SH-SY5Y (cell line): ENCODE measurements around the gene RAD54L2.

ENCODE experiments used
- GATA2 ChIP-seq: IDR thresholded peaks from 2 replicates; pipeline ENCODE4 v1.6.1; 2011; ENCODE audit warnings: mild to moderate bottlenecking, low read depth, low read length
- GATA3 ChIP-seq: IDR thresholded peaks from 2 replicates; pipeline ENCODE4 v1.6.1; 2011; ENCODE audit warnings: low read depth, mild to moderate bottlenecking, low read length, moderate library complexity

DNA sequence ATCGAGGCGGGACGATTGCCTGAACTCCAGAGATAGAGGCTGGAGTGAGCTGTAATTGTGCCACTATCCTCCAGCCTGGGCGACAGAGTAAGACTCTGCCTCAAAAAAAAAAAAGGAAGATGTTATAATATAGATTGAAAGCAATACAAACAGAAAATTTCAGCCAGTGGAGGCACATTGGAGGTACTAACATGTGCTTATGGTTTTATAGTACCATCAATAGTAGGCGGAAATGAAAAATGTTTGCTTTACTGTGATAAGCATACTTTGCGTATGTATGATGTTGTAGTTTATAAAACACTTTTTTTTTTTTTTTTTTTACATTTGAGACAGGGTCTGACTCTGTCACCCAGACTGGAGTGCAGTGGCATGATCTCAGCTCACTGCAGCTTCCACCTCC is 8.8 kb downstream of the RAD54L2 start:
- TF ChIP-seq GATA2 = no peak
- no peak for TF ChIP-seq GATA3
